CD4-positive, alpha-beta T cell treated with Interferon alpha-2 for 1 hour (primary cell): ENCODE data around the gene SECTM1.

Experiments
- DNase-seq, 2 donors: peaks; one replicate each; pipeline ENCODE4 v3.0.0-alpha.2; 2020 to 2022

The SECTM1 gene

GRCh38 chr17:82314012-82314726 is 19.4 kb downstream of the SECTM1 start:
- no peak for DNase-seq

GRCh38 chr17:82313195-82314011 is 20.2 kb downstream of the SECTM1 start:
- no peak for DNase-seq

GRCh38 chr17:82311971-82312370 is 21.6 kb downstream of the SECTM1 start:
- DNase-seq = no peak

GRCh38 chr17:82310877-82311276 is 22.7 kb downstream of the SECTM1 start:
- no peak for DNase-seq

- DNase-seq = no peak
These were observed 23.7 kb downstream of the SECTM1 start for GRCh38 chr17:82309656-82310570.

GRCh38 chr17:82305727-82306300 is 27.8 kb downstream of the SECTM1 start:
- DNase-seq = no peak

GRCh38 chr17:82304826-82305726 is 28.5 kb downstream of the SECTM1 start:
- DNase-seq = no peak

- DNase-seq = no peak
These were observed 29.4 kb downstream of the SECTM1 start for GRCh38 chr17:82303944-82304808.

GRCh38 chr17:82302991-82303943 is 30.3 kb downstream of the SECTM1 start:
- DNase-seq = peak in 1 of 2 donors; percentile 55

GRCh38 chr17:82302568-82302963 is 31.0 kb downstream of the SECTM1 start:
- no peak for DNase-seq

GRCh38 chr17:82301916-82302567 is 31.5 kb downstream of the SECTM1 start:
- peak; percentile 38 to 56 for DNase-seq

GRCh38 chr17:82301300-82301915 is 32.2 kb downstream of the SECTM1 start:
- DNase-seq = no peak

GRCh38 chr17:82300707-82301270 is 32.8 kb downstream of the SECTM1 start:
- DNase-seq = peak; percentile 70 to 72

GRCh38 chr17:82300228-82300627 is 33.3 kb downstream of the SECTM1 start:
- DNase-seq = no peak

- peak in 1 of 2 donors; percentile 28 for DNase-seq
These were observed 34.1 kb downstream of the SECTM1 start for GRCh38 chr17:82299452-82299851.

GRCh38 chr17:82298538-82299421 is 34.8 kb downstream of the SECTM1 start:
- DNase-seq = no peak
